ENCODE measurements around the gene TOMM5.

TOMM5 gene

DNA sequence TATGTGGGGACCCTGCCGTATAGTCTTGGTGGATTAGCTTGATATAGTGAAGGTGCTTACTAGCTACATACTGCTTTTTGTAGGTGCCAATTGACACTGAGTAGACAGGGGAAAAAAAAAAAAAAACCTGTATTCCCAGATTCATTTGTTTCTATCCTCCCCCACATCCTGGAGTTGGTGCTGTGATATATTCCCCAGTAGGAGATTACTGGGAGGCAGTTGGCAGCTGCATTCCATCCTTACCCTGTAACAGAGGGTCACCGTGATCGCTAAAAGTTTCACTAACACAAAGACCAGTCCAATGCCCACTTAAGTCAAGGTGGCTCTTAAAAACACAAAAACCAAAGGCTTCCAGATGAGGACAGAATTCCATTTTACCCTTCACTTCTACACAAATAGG is 27.4 kb upstream of the TOMM5 start:
- Histone ChIP-seq H3K9ac (ENCODE audit: low read length) (no peak overlapping the region), H3K4me3 (ENCODE audit: low read length) (no peak overlapping the region), H3K27me3 (replicated peaks; ENCODE audit: insufficient read depth, low read length) (no peaks in the 10 kb centered on the region), H3K36me3 (replicated peaks; ENCODE audit: insufficient read depth, low read length) (no peaks in the 10 kb centered on the region), H3K9me2 (replicated peaks; ENCODE audit: insufficient read depth, low read length) (no peaks in the 10 kb centered on the region), H3K4me1 (ENCODE audit: low read length) (no peaks in the 10 kb centered on the region), H3K79me2 (ENCODE audit: low read length) (no peaks in the 10 kb centered on the region), H3F3A (ENCODE audit: insufficient read depth, low read length) (no peaks in the 10 kb centered on the region), H3K27ac (ENCODE audit: low read length) (no peak overlapping the region), H3K4me2 (ENCODE audit: low read depth, low read length) (no peak overlapping the region), H4K20me1 (ENCODE audit: insufficient read depth, low read length) (no peaks in the 10 kb centered on the region), H2AFZ (ENCODE audit: low read length) (no peak overlapping the region), H3K9me3 (replicated peaks; ENCODE audit: insufficient read depth, low read length) (no peaks in the 10 kb centered on the region)
- TF ChIP-seq EZH2phosphoT487 (IDR thresholded peaks at IDR 0.05; ENCODE audit: low read length) (no peak), EZH2 (optimal IDR thresholded peaks at IDR 0.05; ENCODE audit: low read depth, low read length) (no peak)
- TF ChIP-seq, protein P1, sequence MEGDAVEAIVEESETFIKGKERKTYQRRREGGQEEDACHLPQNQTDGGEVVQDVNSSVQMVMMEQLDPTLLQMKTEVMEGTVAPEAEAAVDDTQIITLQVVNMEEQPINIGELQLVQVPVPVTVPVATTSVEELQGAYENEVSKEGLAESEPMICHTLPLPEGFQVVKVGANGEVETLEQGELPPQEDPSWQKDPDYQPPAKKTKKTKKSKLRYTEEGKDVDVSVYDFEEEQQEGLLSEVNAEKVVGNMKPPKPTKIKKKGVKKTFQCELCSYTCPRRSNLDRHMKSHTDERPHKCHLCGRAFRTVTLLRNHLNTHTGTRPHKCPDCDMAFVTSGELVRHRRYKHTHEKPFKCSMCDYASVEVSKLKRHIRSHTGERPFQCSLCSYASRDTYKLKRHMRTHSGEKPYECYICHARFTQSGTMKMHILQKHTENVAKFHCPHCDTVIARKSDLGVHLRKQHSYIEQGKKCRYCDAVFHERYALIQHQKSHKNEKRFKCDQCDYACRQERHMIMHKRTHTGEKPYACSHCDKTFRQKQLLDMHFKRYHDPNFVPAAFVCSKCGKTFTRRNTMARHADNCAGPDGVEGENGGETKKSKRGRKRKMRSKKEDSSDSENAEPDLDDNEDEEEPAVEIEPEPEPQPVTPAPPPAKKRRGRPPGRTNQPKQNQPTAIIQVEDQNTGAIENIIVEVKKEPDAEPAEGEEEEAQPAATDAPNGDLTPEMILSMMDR (IDR thresholded peaks at IDR 0.05; ENCODE audit: low read length): no peak
- no peak for DNase-seq

DNA sequence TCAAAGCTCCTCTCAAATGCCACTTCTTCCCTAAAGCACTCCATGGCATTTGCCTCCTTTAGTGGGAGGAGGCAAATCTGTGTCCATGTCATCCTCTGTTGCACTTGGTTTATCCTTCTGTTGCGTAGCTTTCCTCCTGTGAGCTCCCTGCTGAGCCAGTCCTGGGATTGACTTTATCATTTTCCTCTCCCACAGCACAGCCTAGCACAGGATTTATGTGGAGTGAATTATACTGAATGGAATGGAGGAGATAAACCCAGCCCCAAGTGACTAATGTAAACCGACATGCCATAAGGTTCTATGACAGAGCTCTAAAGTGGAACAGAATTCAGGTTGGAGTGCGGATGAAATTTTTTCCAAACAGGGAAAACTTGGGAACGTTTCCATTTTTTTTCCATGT is 26.4 kb upstream of the TOMM5 start:
- Histone ChIP-seq H3K4me1 (ENCODE audit: low read length) (no peaks in the 10 kb centered on the region), H3K79me2 (ENCODE audit: low read length) (no peaks in the 10 kb centered on the region), H3F3A (ENCODE audit: insufficient read depth, low read length) (no peaks in the 10 kb centered on the region), H3K9ac (ENCODE audit: low read length) (no peak overlapping the region), H3K27ac (ENCODE audit: low read length) (no peak overlapping the region), H3K27me3 (replicated peaks; ENCODE audit: insufficient read depth, low read length) (no peaks in the 10 kb centered on the region), H3K4me3 (ENCODE audit: low read length) (no peak overlapping the region), H2AFZ (ENCODE audit: low read length) (no peak overlapping the region), H4K20me1 (ENCODE audit: insufficient read depth, low read length) (no peaks in the 10 kb centered on the region), H3K4me2 (ENCODE audit: low read depth, low read length) (no peak overlapping the region), H3K9me3 (replicated peaks; ENCODE audit: insufficient read depth, low read length) (no peaks in the 10 kb centered on the region), H3K36me3 (replicated peaks; ENCODE audit: insufficient read depth, low read length) (no peaks in the 10 kb centered on the region), H3K9me2 (replicated peaks; ENCODE audit: insufficient read depth, low read length) (no peaks in the 10 kb centered on the region)
- TF ChIP-seq EZH2phosphoT487 (IDR thresholded peaks at IDR 0.05; ENCODE audit: low read length) (no peak), EZH2 (optimal IDR thresholded peaks at IDR 0.05; ENCODE audit: low read depth, low read length) (no peak)
- TF ChIP-seq, protein P1 (IDR thresholded peaks at IDR 0.05; ENCODE audit: low read length): no peak
- DNase-seq: no peak

DNA sequence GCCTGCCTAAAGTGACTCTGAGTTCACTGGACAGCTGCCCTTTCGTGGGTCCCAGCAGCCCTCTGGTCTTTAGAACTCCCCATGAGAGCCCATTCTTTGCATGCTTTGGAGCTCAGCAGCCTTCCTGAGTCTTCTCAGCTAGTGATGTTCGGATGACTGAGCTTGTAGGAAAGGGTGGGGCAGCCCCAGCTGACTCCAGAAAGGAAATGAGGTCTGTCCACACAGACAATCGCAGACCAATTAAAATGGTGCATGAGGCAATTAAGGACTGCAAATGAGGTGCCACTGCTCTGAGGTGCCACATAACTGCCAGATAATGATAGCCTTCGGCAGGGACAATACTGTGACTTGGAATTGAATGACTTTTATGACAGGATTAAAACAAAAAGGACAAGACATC is 25.4 kb upstream of the TOMM5 start:
- Histone ChIP-seq H3K9me2 (replicated peaks; ENCODE audit: insufficient read depth, low read length) (no peaks in the 10 kb centered on the region), H3K9me3 (replicated peaks; ENCODE audit: insufficient read depth, low read length) (no peaks in the 10 kb centered on the region), H3K4me3 (ENCODE audit: low read length) (no peak overlapping the region), H2AFZ (ENCODE audit: low read length) (no peak overlapping the region), H3K27ac (ENCODE audit: low read length) (no peak overlapping the region), H3F3A (ENCODE audit: insufficient read depth, low read length) (no peaks in the 10 kb centered on the region), H4K20me1 (ENCODE audit: insufficient read depth, low read length) (no peaks in the 10 kb centered on the region), H3K79me2 (ENCODE audit: low read length) (no peaks in the 10 kb centered on the region), H3K36me3 (replicated peaks; ENCODE audit: insufficient read depth, low read length) (no peaks in the 10 kb centered on the region), H3K4me1 (ENCODE audit: low read length) (no peaks in the 10 kb centered on the region), H3K9ac (ENCODE audit: low read length) (no peak overlapping the region), H3K27me3 (replicated peaks; ENCODE audit: insufficient read depth, low read length) (no peaks in the 10 kb centered on the region), H3K4me2 (ENCODE audit: low read depth, low read length) (no peak overlapping the region)
- TF ChIP-seq, protein P1 (IDR thresholded peaks at IDR 0.05; ENCODE audit: low read length): no peak
- TF ChIP-seq EZH2 (optimal IDR thresholded peaks at IDR 0.05; ENCODE audit: low read depth, low read length): no peak
- TF ChIP-seq EZH2phosphoT487 (IDR thresholded peaks at IDR 0.05; ENCODE audit: low read length): no peak
- DNase-seq: no peak
